Activated CD4-positive, alpha-beta T cell treated with anti-CD3 and anti-CD28 coated beads, Interleukin-2, amount 10 ng/mL, durations not matched to agents 7 days and 5 days (primary cell): ENCODE data around the gene CENPL. TPM values are rescaled to one million over a fixed set of nuclear protein-coding genes. Genes with fewer than 3 reads are reported as not detected.

Experiments used
- CTCF ChIA-PET: fragments of 350-600 bp; sonication (Branson Sonifier 250); formaldehyde crosslinking; loops from one replicate; lab custom pipeline; 2021; ENCODE audit warnings: antibody characterized with exemption; lab: Charles Lee
- POLR2A ChIA-PET: fragments of 350-600 bp; sonication (Branson Sonifier 250); formaldehyde crosslinking; loops from one replicate; lab custom pipeline; 2021; ENCODE audit warnings: antibody characterized with exemption; lab: Charles Lee
- DNase-seq: peaks from one replicate; pipeline ENCODE4 v3.0.0-alpha.2; 2020
- H3K27ac Mint-ChIP-seq: one replicate; pipeline ENCODE4 v1.8.0; 2021; ENCODE audit warnings: mild to moderate bottlenecking, moderate library complexity, mixed read lengths
- H3K27me3 Mint-ChIP-seq: one replicate; pipeline ENCODE4 v1.8.0; 2021; ENCODE audit warnings: mixed read lengths
- H3K36me3 Mint-ChIP-seq: one replicate; pipeline ENCODE4 v1.8.0; 2021; ENCODE audit warnings: low read depth, mixed read lengths
- H3K4me1 Mint-ChIP-seq: one replicate; pipeline ENCODE4 v1.8.0; 2021; ENCODE audit warnings: mixed read lengths
- H3K4me3 Mint-ChIP-seq: one replicate; pipeline ENCODE4 v1.8.0; 2021; ENCODE audit warnings: mild to moderate bottlenecking, moderate library complexity, mixed read lengths
- H3K9me3 Mint-ChIP-seq: one replicate; pipeline ENCODE4 v1.8.0; 2021; ENCODE audit warnings: mixed read lengths
- total RNA-seq, 2 experiments: library from RNA; stranded (reverse); gene quantifications; one replicate each; pipeline ENCODE4 v1.2.3, GENCODE V29; 2021

Gene CENPL, protein sequence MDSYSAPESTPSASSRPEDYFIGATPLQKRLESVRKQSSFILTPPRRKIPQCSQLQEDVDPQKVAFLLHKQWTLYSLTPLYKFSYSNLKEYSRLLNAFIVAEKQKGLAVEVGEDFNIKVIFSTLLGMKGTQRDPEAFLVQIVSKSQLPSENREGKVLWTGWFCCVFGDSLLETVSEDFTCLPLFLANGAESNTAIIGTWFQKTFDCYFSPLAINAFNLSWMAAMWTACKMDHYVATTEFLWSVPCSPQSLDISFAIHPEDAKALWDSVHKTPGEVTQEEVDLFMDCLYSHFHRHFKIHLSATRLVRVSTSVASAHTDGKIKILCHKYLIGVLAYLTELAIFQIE
- total RNA-seq, result 10 to 100 TPM; 35.5 to 39.7 TPM

- DNase-seq, result peak; percentile 95
- Mint-ChIP-seq H3K36me3 (peaks cover 45% of the 10 kb centered on the region), H3K27ac (peak within 1 kb of the TSS; percentile 99), H3K27me3 (no peaks in the 10 kb centered on the region), H3K9me3 (no peaks in the 10 kb centered on the region), H3K4me1 (peaks cover 65% of the 10 kb centered on the region), H3K4me3 (peak within 1 kb of the TSS; percentile 86)
- ChIA-PET POLR2A (interaction anchor here (0.6 to 1.4 kb wide), 4 partner anchors 36 to 400 kb away, joined by 3 to 7 read pairs (median 4); partner anchors contain the start of genes GAS5, KLHL20 and ZBTB37), CTCF (interaction anchor here (0.6 to 1.6 kb wide), 8 partner anchors 17 to 395 kb away, joined by 3 to 5 read pairs (median 4); no protein-coding TSS in a partner anchor)
These were observed at the start of gene CENPL, which contains the start of gene DARS2 for GRCh38 chr1:173824315-173825081. CENPL (minus strand) TSS chr1:173824883; CDS start chr1:173811299, 13,584 bp downstream. DARS2 (plus strand) TSS chr1:173824673; CDS start chr1:173825230, 557 bp downstream.

- ChIA-PET POLR2A (no interaction called here), CTCF (no interaction called here)
- Mint-ChIP-seq H3K27ac (peak overlapping the region; percentile 96), H3K4me1 (peaks cover 42% of the 10 kb centered on the region), H3K4me3 (peak overlapping the region; percentile 48), H3K27me3 (no peaks in the 10 kb centered on the region), H3K36me3 (peaks cover 41% of the 10 kb centered on the region), H3K9me3 (no peaks in the 10 kb centered on the region)
- DNase-seq, result no peak
These were observed 46.8 kb upstream of the CENPL start for GRCh38 chr1:173871500-173871899.

GRCh38 chr1:173871091-173871490, 46.4 kb upstream of the CENPL start:
- peaks cover 43% of the 10 kb centered on the region for H3K36me3 Mint-ChIP-seq
- no peaks in the 10 kb centered on the region for H3K27me3 Mint-ChIP-seq
- peak overlapping the region; percentile 95 for H3K4me3 Mint-ChIP-seq
- no peak for DNase-seq
- peaks cover 46% of the 10 kb centered on the region for H3K4me1 Mint-ChIP-seq
- peak overlapping the region; percentile 96 for H3K27ac Mint-ChIP-seq
- POLR2A ChIA-PET, result no interaction called here
- H3K9me3 Mint-ChIP-seq, result no peaks in the 10 kb centered on the region
- CTCF ChIA-PET, result no interaction called here

- peaks cover 44% of the 10 kb centered on the region for H3K36me3 Mint-ChIP-seq
- H3K9me3 Mint-ChIP-seq, result no peaks in the 10 kb centered on the region
- ChIA-PET CTCF (interaction anchor here (0.6 to 0.9 kb wide), 3 partner anchors 10 to 79 kb away, joined by 3 read pairs; no protein-coding TSS in a partner anchor), POLR2A (interaction anchor here (0.5 kb wide), 1 partner anchor 1044 kb away, joined by 3 read pairs; no protein-coding TSS in a partner anchor)
- H3K4me1 Mint-ChIP-seq, result peaks cover 52% of the 10 kb centered on the region
- peak overlapping the region; percentile 96 for H3K27ac Mint-ChIP-seq
- peak overlapping the region; percentile 95 for H3K4me3 Mint-ChIP-seq
- H3K27me3 Mint-ChIP-seq, result no peaks in the 10 kb centered on the region
- peak; percentile 52 for DNase-seq
These were observed 45.8 kb upstream of the CENPL start for GRCh38 chr1:173870252-173871075.

DNA sequence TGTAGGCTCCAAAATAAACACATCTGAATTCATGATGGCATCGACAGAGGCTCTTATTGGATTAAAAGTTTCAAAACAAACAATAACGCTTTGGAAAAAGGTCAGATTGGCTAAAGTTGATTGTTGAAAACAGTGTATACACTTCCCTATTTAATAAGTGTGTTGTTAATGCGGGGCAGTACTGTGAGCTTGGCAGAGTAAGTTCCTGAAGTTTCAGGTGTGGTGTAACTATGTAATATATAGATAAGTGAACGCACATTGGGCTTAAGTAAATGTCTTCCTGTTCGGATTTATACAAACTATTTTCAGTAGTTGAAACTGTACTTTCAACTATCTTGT, 44.3 kb upstream of the CENPL start:
- no peak for DNase-seq
- peak overlapping the region; percentile 96 for H3K27ac Mint-ChIP-seq
- peak overlapping the region; percentile 95 for H3K4me3 Mint-ChIP-seq
- ChIA-PET CTCF (interaction anchor here (1.2 kb wide), 1 partner anchor 41 kb away, joined by 4 read pairs; no protein-coding TSS in a partner anchor), POLR2A (interaction anchor here (2.1 kb wide), 1 partner anchor 45 kb away, joined by 7 read pairs; the partner anchor contains the start of genes CENPL and DARS2)
- H3K4me1 Mint-ChIP-seq, result peaks cover 63% of the 10 kb centered on the region
- H3K27me3 Mint-ChIP-seq, result no peaks in the 10 kb centered on the region
- peaks cover 56% of the 10 kb centered on the region for H3K36me3 Mint-ChIP-seq
- H3K9me3 Mint-ChIP-seq, result no peaks in the 10 kb centered on the region

DNA sequence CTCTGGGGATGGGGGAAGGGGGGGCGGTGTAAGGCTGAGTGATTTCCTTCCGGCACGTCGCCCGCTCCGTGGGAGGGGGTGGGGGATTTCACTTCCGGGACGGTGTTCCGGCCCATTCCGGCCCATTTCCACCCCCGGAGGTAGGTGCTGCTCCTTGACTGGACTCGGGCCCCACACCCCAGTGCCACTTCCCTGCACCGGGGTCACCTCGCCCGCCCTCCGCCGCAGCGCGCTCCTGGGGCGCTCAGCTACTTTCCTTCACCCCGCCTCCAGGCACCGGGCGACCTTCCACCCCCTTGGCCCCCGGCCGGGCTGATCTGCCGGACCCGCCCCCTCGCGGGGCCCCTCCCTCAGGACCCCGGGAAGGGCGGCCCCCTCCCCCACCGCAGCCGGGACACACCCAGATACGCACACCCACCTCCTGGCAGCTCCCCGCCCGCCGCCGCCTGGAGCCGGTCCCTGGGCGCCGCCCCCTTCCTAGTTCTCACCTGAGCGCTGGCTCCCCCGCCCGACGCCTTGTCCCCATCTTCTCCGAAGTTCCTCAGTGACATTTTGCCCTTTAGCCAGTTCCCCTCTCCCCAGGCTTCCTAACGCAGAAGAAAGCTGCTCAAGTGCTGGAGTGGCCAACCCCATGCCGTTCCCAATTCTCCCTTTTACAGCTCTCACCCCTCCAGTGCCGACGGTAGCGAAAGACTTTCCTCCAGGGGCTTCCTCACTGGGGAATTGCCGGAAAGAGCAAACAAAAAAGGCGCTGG, 43.8 kb upstream of the CENPL start, which contains the start of gene ZBTB37:
TSS of gene ZBTB37 (plus strand) at position 115 of the 755 bp plus-strand sequence. CDS start 1,846 bp downstream, outside the sequence.
- POLR2A ChIA-PET, result interaction anchor here (0.6 to 2.1 kb wide), 3 partner anchors 44 to 438 kb away, joined by 3 to 7 read pairs (median 4); partner anchors contain the start of genes CENPL, DARS2 and PRDX6
- peak within 1 kb of the TSS; percentile 96 for H3K27ac Mint-ChIP-seq
- H3K9me3 Mint-ChIP-seq, result no peaks in the 10 kb centered on the region
- H3K4me3 Mint-ChIP-seq, result peak within 1 kb of the TSS; percentile 95
- peaks cover 67% of the 10 kb centered on the region for H3K4me1 Mint-ChIP-seq
- DNase-seq, result peak; percentile 95
- no peaks in the 10 kb centered on the region for H3K27me3 Mint-ChIP-seq
- H3K36me3 Mint-ChIP-seq, result peaks cover 60% of the 10 kb centered on the region
- CTCF ChIA-PET, result interaction anchor here (0.8 to 1.2 kb wide), 2 partner anchors 40 to 154 kb away, joined by 3 to 4 read pairs; no protein-coding TSS in a partner anchor

DNA sequence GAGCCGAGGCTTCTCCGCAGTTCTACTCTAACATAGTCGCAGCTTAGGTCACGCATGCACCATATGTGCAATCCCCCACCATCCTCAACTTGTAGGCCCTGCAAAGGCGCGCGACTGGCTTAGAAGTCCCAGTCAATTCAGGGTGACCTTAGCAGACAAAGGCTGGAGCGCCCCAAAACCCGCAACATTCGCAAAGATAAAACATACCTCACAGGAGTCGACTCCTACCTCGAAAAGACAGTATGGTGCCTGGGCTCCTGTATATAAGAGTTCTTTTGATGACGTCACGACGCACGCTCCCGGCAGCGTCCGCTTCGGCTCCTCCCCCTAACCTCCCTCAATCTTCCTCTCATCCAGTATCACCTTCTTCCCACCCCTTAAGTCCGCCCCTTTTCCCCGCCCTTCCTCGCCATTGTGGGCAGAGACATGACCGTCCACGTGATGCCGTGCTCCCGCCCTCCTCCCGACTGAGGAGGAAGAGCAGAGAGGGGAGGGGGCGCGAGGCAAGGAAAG, 43.1 kb upstream of the CENPL start, which contains the start of gene GAS5:
TSS of gene GAS5 (minus strand) at position 237 of the 513 bp plus-strand sequence.
- ChIA-PET POLR2A (interaction anchor here (0.6 to 2.1 kb wide), 4 partner anchors 33 to 438 kb away, joined by 3 to 7 read pairs (median 4); partner anchors contain the start of genes CENPL, DARS2 and PRDX6), CTCF (interaction anchor here (0.8 to 1.2 kb wide), 2 partner anchors 40 to 155 kb away, joined by 3 to 4 read pairs; no protein-coding TSS in a partner anchor)
- no peaks in the 10 kb centered on the region for H3K27me3 Mint-ChIP-seq
- H3K4me1 Mint-ChIP-seq, result peaks cover 66% of the 10 kb centered on the region
- H3K36me3 Mint-ChIP-seq, result peaks cover 58% of the 10 kb centered on the region
- peak; percentile 100 for DNase-seq
- peak within 1 kb of the TSS; percentile 95 for H3K4me3 Mint-ChIP-seq
- no peaks in the 10 kb centered on the region for H3K9me3 Mint-ChIP-seq
- H3K27ac Mint-ChIP-seq, result peak within 1 kb of the TSS; percentile 96

DNA sequence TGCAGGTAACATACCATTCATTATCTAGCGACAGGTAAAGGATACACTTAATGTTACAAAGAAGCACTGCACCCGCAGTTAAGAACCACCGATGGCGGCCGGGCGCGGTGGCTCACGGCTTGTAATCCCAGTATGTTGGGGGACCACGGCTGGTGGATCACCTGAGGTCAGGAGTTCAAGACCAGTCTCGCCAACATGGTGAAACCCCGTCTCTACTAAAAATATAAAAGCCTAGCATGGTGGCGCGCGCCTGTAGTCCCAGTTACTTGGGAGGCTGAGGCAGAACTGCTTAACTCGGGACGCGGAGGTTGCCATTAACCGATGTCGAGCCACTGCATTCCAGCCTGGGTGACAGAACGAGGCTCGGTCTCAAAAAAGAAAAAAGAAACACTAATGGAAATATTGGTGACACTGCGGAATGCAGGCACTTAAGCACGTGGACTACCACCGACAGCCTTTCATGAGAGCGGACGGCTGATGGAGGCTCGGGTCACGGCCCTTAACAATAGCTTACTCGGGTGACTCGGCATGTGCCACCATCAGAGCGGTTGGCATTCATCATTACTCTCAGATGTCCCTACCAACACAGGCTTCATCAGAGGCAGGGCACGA, 42.6 kb upstream of the CENPL start:
- Mint-ChIP-seq H3K4me3 (peak overlapping the region; percentile 95), H3K4me1 (peaks cover 66% of the 10 kb centered on the region), H3K9me3 (no peaks in the 10 kb centered on the region), H3K27me3 (no peaks in the 10 kb centered on the region), H3K27ac (peak overlapping the region; percentile 96), H3K36me3 (peaks cover 59% of the 10 kb centered on the region)
- no peak for DNase-seq
- POLR2A ChIA-PET, result interaction anchor here (0.7 to 2.1 kb wide), 2 partner anchors 33 to 43 kb away, joined by 3 to 7 read pairs; partner anchors contain the start of genes CENPL and DARS2
- CTCF ChIA-PET, result no interaction called here

DNA sequence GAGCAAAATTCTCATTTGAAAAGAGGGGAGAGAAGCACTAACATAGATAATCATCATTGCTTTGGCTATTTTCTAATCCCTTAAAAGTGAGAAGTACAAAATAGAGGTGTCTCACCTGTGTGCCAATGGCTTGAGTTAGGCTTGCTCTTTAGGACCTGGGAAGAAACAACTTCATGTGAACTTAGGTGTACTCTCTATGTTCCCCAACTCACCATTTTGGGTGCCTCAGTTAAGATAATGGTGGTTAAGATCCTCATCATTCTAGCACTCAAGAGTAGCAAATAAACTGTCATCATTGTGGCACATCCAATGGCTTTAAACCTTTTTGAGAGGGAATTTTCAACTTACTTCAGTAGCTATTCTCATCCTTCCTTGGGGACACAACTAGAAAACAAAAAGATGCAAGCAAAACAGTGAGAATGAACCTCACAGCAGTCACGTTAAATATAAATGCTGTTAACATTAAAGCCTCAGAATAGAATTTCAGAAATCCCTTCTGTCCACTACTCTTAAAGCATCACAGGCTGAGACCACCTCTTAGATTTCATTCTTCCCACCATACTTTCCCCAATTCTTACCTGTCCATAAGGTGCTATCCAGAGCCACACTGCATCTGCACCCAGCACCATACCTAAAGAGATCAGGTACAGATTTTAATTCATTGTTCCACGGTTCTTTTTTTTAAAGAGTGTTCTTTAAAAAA, 41.9 kb upstream of the CENPL start:
- Mint-ChIP-seq H3K9me3 (no peaks in the 10 kb centered on the region), H3K27ac (peak overlapping the region; percentile 96), H3K4me3 (peak overlapping the region; percentile 95), H3K27me3 (no peaks in the 10 kb centered on the region), H3K4me1 (peaks cover 67% of the 10 kb centered on the region), H3K36me3 (peaks cover 61% of the 10 kb centered on the region)
- DNase-seq, result no peak
- POLR2A ChIA-PET, result no interaction called here
- CTCF ChIA-PET, result no interaction called here
